T-helper 1 cell treated with Interleukin-12 subunit alpha and Interleukin-12 subunit beta and Interleukin-4 antibody, amounts not matched to agents 30 μg/mL and 1 μg/mL, for 36 hours (primary cell): ENCODE measurements around the gene MSMP.

Source experiments
- H3K27ac Mint-ChIP-seq: one replicate; pipeline ENCODE4 v1.8.0; 2021; ENCODE audit warnings: mild to moderate bottlenecking, mixed read lengths
- H3K27me3 Mint-ChIP-seq: one replicate; pipeline ENCODE4 v1.8.0; 2021; ENCODE audit warnings: low read depth, mixed read lengths
- H3K36me3 Mint-ChIP-seq: one replicate; pipeline ENCODE4 v1.8.0; 2021; ENCODE audit warnings: low read depth, mixed read lengths
- H3K4me1 Mint-ChIP-seq: one replicate; pipeline ENCODE4 v1.8.0; 2021; ENCODE audit warnings: low read depth, mixed read lengths
- H3K4me3 Mint-ChIP-seq: one replicate; pipeline ENCODE4 v1.8.0; 2021; ENCODE audit warnings: mild to moderate bottlenecking, moderate library complexity, mixed read lengths
- H3K9me3 Mint-ChIP-seq: one replicate; pipeline ENCODE4 v1.8.0; 2021; ENCODE audit warnings: mixed read lengths

The MSMP gene

GRCh38 chr9:35783418-35783817 is 29.3 kb upstream of the MSMP start:
- H3K27ac Mint-ChIP-seq, result no peak overlapping the region
- H3K4me1 Mint-ChIP-seq, result no peaks in the 10 kb centered on the region
- H3K36me3 Mint-ChIP-seq, result peaks cover 22% of the 10 kb centered on the region
- H3K27me3 Mint-ChIP-seq, result no peaks in the 10 kb centered on the region
- no peak overlapping the region for H3K4me3 Mint-ChIP-seq
- H3K9me3 Mint-ChIP-seq, result no peaks in the 10 kb centered on the region

GRCh38 chr9:35781066-35781465 is 27.0 kb upstream of the MSMP start:
- Mint-ChIP-seq H3K4me3 (no peak overlapping the region), H3K27me3 (no peaks in the 10 kb centered on the region), H3K36me3 (peaks cover 24% of the 10 kb centered on the region), H3K4me1 (no peaks in the 10 kb centered on the region), H3K9me3 (no peaks in the 10 kb centered on the region), H3K27ac (no peak overlapping the region)

- Mint-ChIP-seq H3K36me3 (peaks cover 12% of the 10 kb centered on the region), H3K9me3 (no peaks in the 10 kb centered on the region), H3K4me3 (no peak overlapping the region), H3K27me3 (no peaks in the 10 kb centered on the region), H3K4me1 (no peaks in the 10 kb centered on the region), H3K27ac (no peak overlapping the region)
Measured at GRCh38 chr9:35778496-35778895, 24.4 kb upstream of the MSMP start.

GRCh38 chr9:35776018-35776417 is 21.9 kb upstream of the MSMP start:
- no peak overlapping the region for H3K27ac Mint-ChIP-seq

GRCh38 chr9:35774907-35775635 is 21.0 kb upstream of the MSMP start:
- Mint-ChIP-seq H3K4me1 (no peaks in the 10 kb centered on the region), H3K4me3 (no peak overlapping the region), H3K27ac (no peak overlapping the region), H3K36me3 (peaks cover 6% of the 10 kb centered on the region), H3K9me3 (no peaks in the 10 kb centered on the region), H3K27me3 (no peaks in the 10 kb centered on the region)

More at GRCh38 chr9:35776018-35776417, 21.9 kb upstream of the MSMP start:
- no peaks in the 10 kb centered on the region for H3K27me3 Mint-ChIP-seq
- no peaks in the 10 kb centered on the region for H3K9me3 Mint-ChIP-seq
- H3K36me3 Mint-ChIP-seq, result peaks cover 8% of the 10 kb centered on the region
- no peaks in the 10 kb centered on the region for H3K4me1 Mint-ChIP-seq
- H3K4me3 Mint-ChIP-seq, result no peak overlapping the region

- Mint-ChIP-seq H3K36me3 (no peaks in the 10 kb centered on the region), H3K4me1 (no peaks in the 10 kb centered on the region), H3K27ac (no peak overlapping the region), H3K27me3 (no peaks in the 10 kb centered on the region), H3K9me3 (no peaks in the 10 kb centered on the region), H3K4me3 (no peak overlapping the region)
Measured at GRCh38 chr9:35771943-35772342, 17.9 kb upstream of the MSMP start.

GRCh38 chr9:35771534-35771933 is 17.5 kb upstream of the MSMP start:
- H3K9me3 Mint-ChIP-seq, result no peaks in the 10 kb centered on the region
- no peak overlapping the region for H3K4me3 Mint-ChIP-seq
- H3K36me3 Mint-ChIP-seq, result no peaks in the 10 kb centered on the region
- H3K4me1 Mint-ChIP-seq, result no peaks in the 10 kb centered on the region
- no peaks in the 10 kb centered on the region for H3K27me3 Mint-ChIP-seq
- no peak overlapping the region for H3K27ac Mint-ChIP-seq

- no peaks in the 10 kb centered on the region for H3K9me3 Mint-ChIP-seq
- no peaks in the 10 kb centered on the region for H3K4me1 Mint-ChIP-seq
- H3K36me3 Mint-ChIP-seq, result peaks cover 1% of the 10 kb centered on the region
- no peak overlapping the region for H3K4me3 Mint-ChIP-seq
- H3K27me3 Mint-ChIP-seq, result no peaks in the 10 kb centered on the region
- H3K27ac Mint-ChIP-seq, result no peak overlapping the region
Measured at GRCh38 chr9:35771075-35771433, 17.0 kb upstream of the MSMP start.

GRCh38 chr9:35769763-35770162 is 15.7 kb upstream of the MSMP start:
- no peaks in the 10 kb centered on the region for H3K9me3 Mint-ChIP-seq
- H3K4me3 Mint-ChIP-seq, result no peak overlapping the region
- no peaks in the 10 kb centered on the region for H3K27me3 Mint-ChIP-seq
- H3K36me3 Mint-ChIP-seq, result peaks cover 1% of the 10 kb centered on the region
- H3K4me1 Mint-ChIP-seq, result no peaks in the 10 kb centered on the region
- H3K27ac Mint-ChIP-seq, result no peak overlapping the region

- H3K27ac Mint-ChIP-seq, result no peak overlapping the region
- H3K9me3 Mint-ChIP-seq, result no peaks in the 10 kb centered on the region
- no peaks in the 10 kb centered on the region for H3K4me1 Mint-ChIP-seq
- no peaks in the 10 kb centered on the region for H3K27me3 Mint-ChIP-seq
- no peak overlapping the region for H3K4me3 Mint-ChIP-seq
- H3K36me3 Mint-ChIP-seq, result peaks cover 3% of the 10 kb centered on the region
Measured at GRCh38 chr9:35767458-35767857, 13.4 kb upstream of the MSMP start.

- Mint-ChIP-seq H3K4me1 (no peaks in the 10 kb centered on the region), H3K27ac (no peak overlapping the region), H3K4me3 (no peak overlapping the region), H3K9me3 (no peaks in the 10 kb centered on the region), H3K27me3 (no peaks in the 10 kb centered on the region), H3K36me3 (peaks cover 3% of the 10 kb centered on the region)
Measured at GRCh38 chr9:35766997-35767396, 12.9 kb upstream of the MSMP start.

GRCh38 chr9:35763803-35764202 is 9.7 kb upstream of the MSMP start:
- Mint-ChIP-seq H3K27ac (no peak overlapping the region), H3K36me3 (peaks cover 5% of the 10 kb centered on the region), H3K4me3 (no peak overlapping the region), H3K4me1 (peaks cover 9% of the 10 kb centered on the region), H3K27me3 (no peaks in the 10 kb centered on the region), H3K9me3 (no peaks in the 10 kb centered on the region)

GRCh38 chr9:35763181-35763580 is 9.1 kb upstream of the MSMP start:
- Mint-ChIP-seq H3K27ac (no peak overlapping the region), H3K27me3 (no peaks in the 10 kb centered on the region), H3K9me3 (no peaks in the 10 kb centered on the region), H3K4me3 (no peak overlapping the region), H3K4me1 (peaks cover 13% of the 10 kb centered on the region), H3K36me3 (peaks cover 5% of the 10 kb centered on the region)

- no peak overlapping the region for H3K27ac Mint-ChIP-seq
- no peak overlapping the region for H3K4me3 Mint-ChIP-seq
- H3K4me1 Mint-ChIP-seq, result peaks cover 28% of the 10 kb centered on the region
Measured at GRCh38 chr9:35760651-35761050, 6.6 kb upstream of the MSMP start.

GRCh38 chr9:35759795-35760194 is 5.7 kb upstream of the MSMP start:
- H3K36me3 Mint-ChIP-seq, result peaks cover 10% of the 10 kb centered on the region
- H3K27ac Mint-ChIP-seq, result no peak overlapping the region
- peaks cover 28% of the 10 kb centered on the region for H3K4me1 Mint-ChIP-seq
- no peaks in the 10 kb centered on the region for H3K9me3 Mint-ChIP-seq
- H3K4me3 Mint-ChIP-seq, result no peak overlapping the region
- no peaks in the 10 kb centered on the region for H3K27me3 Mint-ChIP-seq

More at GRCh38 chr9:35760651-35761050, 6.6 kb upstream of the MSMP start:
- Mint-ChIP-seq H3K27me3 (no peaks in the 10 kb centered on the region), H3K9me3 (no peaks in the 10 kb centered on the region), H3K36me3 (peaks cover 10% of the 10 kb centered on the region)
